ENCODE results near the gene RORB.
A peak's percentile ranks its signal among the peaks of the same experiment; 100 is the strongest.

RORB gene

DNA sequence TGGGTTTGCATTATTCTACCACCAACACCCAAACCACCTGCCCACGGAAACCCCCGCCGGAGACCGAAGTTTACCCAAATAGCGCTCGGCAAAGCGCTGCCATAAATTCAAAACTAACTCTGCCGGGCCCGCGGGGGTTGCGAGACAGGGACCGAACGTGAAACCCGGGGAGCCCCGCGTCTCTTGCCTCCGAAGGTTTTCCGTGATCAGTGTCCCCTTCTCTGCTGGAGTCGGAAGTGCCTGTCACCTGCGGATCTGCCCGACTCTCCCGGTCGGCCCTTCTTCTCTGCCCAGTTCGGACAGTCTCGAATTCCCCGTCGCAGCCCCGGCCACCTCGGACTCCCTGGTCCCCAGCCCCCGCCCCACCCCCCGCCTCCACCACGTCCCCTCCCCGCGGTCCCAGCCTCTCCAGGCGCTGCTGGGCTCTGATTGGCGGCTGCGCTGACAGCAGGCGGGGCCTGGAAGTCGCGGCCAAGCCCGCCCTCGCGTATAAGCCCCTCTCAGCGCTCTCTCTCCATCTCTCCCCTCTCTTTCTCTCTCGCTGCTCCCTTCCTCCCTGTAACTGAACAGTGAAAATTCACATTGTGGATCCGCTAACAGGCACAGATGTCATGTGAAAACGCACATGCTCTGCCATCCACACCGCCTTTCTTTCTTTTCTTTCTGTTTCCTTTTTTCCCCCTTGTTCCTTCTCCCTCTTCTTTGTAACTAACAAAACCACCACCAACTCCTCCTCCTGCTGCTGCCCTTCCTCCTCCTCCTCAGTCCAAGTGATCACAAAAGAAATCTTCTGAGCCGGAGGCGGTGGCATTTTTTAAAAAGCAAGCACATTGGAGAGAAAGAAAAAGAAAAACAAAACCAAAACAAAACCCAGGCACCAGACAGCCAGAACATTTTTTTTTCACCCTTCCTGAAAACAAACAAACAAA, at the start of gene RORB:
RORB (plus strand) TSS at position 517 of the 929 bp plus-strand sequence. CDS start 642 bp downstream, outside the sequence.
- peak; percentile 22 for DNase-seq

DNA sequence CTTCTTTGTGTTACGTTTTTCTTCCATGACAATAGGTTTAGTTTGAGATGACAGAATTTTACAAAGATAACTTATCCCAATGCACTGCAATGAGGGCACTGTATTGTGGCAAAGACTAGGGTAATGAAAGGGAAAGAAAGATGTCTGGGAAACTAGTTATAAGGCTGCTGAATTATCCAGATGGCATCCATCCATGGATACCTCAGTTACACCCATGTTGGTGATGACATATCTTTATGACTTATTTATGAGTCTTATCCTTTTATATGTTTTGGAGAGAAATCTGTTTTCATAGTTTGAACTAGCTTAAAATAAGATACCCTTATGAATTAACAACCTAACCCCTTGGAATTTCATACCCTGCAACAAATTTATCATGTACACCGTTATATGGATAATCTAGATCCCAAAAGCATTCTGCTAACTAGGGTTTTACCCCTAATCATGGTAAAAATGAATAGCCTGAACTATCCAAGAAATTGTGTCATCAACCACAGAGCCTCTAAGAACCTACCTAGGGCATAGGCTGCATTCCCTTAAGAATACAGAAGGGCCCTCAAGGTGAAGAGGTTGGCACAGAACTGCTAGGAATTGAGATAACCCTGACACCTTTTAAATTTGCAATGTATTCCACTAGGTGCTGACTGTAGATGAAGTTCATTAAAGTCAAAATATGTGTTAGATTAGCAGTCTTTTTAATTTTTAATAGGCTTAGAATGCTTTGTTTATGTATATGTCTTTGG, 49.5 kb upstream of the RORB start:
- DNase-seq: no peak

DNA sequence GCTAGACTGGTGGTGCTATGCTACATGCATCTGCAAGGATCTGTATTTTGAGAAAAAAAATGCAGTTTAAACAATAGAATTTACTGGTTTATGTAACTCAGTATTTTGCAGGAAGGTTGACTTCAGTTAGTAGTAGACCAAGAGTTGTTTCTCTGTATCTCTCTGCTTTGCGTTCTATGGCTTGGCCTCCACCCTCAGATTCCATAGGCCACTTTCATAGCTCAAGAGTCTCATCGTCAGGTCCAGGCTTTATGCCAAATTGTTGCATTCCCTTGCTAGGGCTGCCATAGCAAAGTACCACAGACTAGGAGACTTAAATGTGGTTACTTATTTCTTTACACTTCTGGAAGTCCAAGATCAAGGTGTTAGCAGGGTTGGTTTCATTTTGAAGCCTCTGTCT, 48.1 kb upstream of the RORB start:
- no peak for DNase-seq

DNA sequence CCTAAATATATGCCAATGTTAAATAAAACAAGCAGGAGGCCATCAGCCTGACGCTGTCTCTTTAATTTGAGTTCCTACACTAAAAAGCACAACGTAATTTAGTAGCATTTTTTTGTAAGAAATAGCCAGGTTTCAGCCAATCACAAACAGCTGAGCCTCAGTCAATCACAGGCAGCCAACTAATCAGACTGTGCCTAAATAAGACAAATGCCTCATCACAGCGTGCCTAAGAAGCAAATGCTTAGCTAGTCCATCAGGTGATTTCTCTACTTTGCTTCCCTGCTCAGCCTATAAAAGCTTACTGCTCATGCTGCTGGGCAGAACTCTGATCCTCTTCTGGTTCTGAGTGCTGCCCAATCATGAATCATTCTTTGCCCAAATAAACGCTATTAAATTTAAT, 38.3 kb upstream of the RORB start:
- DNase-seq: no peak

DNA sequence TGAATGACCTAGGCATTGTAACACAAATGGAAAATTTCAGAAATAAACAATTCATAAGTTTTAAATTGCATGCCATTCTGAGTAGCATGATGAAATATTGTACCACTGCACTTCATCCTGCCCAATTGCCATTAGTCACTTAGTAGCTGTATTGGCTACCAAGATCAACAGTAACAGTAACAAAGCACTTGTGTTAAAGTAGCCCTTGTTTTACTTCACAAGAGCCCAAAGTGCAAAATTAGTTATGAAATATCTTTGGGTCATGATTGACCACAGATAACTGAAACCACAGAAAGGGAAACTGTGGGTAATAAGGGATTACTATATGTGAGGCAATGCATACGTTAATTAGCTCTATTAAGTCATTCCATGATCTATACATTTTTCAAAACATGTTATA, 33.3 kb upstream of the RORB start:
- DNase-seq: no peak

DNA sequence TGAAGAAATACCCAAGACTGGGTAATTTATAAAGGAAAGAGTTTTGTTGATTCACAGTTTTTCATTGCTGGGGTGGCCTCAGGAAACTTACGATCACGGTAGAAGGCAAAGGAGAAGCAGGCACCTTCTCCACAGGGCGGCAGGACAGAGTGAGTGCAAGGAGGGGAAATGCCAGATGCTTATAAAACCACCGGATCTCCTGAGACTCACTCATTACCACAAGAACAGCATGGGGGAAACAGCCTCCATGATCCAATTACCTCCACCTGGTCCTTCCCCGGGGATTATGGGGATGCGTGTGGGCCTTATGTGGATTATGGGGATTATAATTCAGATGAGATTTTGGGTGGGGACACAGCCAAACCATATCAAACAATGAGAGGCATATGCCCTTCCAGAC, 18.5 kb upstream of the RORB start:
- no peak for DNase-seq

DNA sequence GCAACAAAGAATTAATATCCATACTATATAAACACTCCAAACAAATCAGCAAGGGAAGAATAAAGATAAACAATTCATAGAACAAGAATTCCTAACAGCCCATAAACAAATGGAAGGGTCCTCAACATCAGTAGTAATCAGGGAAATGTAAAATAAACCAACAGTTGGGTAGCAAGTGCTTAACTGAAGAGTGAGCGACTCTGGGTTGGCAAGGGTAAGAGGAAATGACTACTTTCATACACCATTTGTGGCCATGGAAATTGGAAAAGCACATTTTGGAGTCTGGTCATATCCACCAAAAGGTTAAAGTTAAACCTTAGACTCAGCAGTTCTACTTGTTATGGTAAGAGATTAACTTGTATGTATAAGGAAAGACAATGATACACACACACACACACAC, 17.4 kb upstream of the RORB start:
- DNase-seq: no peak

DNA sequence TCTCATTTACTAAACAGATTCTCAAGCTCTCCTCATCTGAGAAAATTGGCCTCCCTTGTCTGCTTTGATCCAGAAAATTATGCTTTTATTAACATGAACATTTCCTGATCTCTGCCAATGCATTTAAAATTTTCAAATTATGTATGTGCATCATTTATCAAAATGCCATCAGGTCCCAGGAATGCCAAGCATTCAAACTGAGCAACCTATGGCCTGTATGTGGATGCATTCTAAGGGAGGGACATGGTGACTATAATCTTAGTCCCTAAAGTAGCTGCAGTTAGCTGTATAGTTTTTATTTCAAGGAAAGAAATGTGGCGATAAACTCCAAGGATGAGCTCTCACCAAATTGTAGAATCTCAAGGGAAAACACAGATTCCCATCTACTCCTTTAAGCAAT, 9.7 kb upstream of the RORB start:
- no peak for DNase-seq

DNA sequence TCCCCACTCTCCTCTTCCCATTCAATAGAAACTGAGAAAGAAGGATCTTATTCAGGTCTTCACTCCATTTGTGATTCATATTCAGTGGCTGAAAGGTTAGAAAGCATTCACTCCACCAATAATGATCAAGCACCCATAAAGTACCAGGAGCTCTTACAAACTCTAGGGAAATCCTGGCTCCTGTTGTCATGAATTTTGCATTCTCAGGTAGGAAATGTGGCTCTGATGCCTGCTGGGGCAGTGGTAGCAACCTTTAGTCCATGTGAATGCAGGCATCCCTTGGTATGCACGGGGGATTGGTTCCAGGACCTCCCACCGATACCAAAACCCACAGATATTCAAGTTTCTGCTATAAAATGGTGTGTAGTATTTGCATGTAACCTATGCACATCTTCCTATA, 3.6 kb upstream of the RORB start:
- no peak for DNase-seq

DNA sequence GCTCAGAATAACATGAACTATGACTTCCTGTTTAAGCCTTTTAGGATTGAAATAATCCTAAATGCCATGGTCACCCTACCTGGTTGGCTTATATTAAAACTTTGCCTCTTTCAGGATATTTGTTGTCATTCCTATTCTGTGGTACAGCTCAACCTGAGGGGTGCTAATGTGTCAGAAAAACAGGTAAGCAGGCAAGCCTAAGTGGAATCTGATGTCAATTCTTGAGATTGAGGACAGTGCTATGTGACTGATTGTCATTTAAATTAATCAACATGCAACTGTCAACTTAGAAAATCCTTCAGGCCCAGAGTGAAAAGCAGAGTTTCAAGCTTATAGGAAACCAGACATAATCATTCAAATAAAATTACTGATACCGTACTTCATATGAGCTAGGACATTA, 2.6 kb upstream of the RORB start:
- no peak for DNase-seq

DNA sequence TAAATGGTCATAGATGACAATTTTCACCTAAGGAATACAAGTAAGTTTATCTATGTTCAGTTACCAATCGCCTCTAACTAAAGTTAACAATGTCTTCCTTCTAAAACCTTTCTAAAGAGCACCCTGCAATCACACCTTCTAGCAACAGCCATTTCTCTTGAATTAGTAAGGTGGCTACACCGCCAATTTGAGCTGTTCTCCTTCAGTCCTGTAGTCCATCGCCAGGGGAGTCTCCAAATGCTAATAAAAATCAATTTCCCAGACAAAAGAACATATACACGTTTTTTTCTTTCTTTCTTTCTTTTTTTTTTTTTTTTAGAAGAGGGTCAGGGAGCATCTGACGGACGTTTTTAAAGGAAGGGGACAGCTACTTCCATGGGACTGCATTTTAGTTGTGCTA, 729 bp upstream of the RORB start:
- DNase-seq: no peak

DNA sequence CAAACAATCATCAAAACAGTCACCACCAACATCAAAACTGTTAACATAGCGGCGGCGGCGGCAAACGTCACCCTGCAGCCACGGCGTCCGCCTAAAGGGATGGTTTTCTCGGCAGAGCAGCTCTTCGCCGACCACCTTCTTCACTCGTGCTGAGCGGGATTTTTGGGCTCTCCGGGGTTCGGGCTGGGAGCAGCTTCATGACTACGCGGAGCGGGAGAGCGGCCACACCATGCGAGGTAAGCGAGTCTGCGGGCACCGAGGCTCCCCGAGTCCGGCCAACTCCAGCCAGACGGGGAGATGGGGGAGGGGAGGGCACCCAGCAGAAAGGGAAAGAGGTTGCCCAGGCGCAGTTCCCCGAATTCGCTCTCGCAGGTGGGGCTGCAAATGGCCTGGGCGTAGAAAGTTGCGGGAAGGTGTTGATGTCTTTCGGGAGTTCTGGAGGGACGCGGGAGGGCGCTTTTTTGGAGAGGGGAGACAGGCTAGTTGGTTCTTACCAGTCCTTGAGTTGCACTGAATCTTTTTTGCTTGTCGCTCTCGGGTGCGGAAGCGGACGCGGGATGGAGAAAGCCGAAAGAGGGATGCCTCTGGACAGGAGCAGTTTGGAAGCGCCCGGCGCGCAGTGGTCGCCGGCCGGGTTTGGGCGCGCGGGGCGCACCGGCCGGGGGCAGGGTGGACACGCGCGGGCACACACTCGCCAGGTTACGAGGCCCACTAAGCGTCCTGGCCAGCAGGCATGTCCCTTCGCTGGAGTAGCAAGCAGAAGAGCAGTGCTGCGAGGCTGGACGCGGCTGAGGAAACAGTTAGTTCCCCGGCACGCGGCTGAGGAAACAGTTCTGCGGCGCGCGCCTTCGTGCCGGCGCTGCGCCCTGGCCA, 849 bp downstream of the RORB start:
- DNase-seq: no peak

DNA sequence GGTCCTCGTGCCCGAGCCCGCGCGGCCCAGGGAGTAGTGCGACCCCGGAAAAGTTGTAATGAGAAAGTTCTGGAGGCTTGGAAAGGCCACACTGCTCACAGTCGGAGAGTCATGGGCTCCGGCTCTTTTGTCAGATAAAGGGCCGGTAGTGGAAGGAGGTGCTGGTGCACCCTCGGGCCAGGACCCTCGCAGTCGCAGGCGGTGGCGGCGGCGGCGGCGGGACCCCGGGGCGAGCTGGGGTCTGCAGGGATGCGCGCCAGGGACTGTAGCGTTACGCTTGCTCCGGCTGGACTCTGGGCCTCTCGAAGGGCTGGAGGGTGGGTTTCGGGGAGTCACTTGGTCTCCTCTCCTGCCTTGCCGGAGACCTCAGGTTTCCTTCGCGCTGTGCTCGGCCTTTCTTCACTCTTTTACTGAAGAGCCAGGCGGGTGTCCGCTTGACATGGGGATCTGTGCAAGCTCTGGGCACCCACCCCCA, 1.5 kb downstream of the RORB start:
- DNase-seq: no peak

DNA sequence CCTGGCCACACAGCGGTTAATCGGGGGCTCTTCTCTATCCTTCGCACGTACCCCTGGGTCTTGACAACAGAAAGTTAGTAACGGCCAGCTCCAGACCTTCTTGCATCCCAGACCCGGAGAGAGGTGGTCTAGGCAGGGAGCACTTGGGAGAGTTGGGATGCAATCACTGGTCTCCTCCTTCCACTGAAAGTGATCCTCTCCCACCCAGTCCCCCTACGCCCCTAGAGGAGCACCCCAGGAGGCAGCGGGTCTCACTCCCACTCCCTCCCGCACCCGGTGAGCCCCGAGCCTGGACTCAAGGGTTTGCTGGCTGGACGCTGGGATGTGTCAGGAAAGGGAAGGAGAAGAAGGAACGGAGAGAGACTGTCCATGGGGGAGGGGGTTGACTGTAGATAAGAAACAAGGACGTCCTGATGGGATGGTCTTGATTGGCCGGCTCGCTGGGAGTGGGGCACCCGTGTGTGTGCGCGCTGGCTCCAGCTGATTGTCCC, 2.0 kb downstream of the RORB start:
- no peak for DNase-seq

DNA sequence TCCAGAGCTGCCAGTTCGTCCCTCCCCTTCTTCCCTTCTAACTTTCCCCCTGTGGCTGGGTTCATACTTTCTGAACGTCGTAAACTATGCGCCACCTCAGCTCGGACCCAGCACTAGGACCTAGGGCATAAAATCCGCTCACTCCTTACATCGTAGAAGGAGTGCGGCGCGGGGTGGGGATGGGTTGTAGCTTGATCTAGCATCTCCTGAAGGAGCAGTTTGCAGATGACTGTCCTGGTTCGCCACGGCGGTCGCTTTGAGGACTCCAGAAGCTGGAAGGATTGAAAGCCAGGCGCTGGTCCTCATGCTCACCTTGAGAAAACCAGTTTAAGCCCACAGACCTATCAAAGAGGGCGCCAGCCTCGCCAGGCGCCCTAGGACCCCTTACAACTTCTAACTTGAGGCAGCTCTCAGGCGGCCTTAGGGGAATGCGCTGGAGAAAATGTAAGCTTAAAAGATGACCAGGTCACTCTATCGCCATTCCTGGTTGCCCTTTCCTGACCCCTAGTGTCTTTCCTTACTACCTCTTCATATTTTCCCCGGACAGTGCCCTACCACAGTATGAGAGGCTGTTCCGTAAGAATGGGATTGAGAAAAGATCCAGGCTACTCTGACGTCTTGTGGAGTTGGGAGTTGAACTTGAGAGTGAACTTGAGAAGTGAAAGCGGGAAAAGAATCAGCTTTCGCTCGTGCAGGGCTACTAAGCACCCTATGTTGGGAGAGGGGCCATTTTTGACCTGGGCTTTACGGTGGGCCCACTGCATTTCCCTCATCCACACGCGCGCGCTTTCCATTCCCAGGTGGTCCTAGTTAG, 2.8 kb downstream of the RORB start:
- no peak for DNase-seq

DNA sequence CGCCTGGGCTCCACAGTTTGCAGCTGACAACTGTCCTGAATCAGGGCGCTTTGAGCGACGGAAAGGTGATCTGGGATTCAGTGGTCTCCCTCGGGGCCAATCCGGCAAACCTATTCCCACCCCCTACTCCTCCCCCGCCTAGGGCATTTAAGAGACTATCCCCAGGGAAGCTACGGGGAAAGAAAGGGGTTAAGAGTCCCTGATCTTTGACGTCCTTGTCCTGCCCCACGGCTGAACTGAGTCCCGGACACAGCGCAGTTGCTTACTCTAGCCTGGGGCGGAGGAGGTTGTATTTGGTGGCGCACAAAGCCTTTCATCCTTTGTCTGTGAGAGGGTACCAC, 3.4 kb downstream of the RORB start:
- DNase-seq: no peak

DNA sequence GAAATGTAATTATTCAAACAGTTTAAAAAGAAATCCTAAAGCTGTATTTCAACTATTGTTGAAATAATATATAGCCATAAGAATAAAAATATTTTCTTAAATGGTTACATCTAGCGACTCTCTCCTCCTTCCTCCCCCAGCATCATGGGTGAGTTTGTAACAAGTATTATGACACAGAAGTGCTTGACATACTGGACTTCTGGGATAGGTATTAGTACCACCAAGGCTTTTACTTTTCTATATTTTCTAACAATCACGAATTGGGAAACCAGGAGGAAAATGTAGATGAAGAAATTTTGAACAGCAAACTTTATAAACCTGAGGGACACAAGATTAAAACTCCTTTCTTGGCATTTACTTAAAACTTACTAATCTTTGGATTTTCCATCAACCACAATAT, 4.4 kb downstream of the RORB start:
- no peak for DNase-seq

DNA sequence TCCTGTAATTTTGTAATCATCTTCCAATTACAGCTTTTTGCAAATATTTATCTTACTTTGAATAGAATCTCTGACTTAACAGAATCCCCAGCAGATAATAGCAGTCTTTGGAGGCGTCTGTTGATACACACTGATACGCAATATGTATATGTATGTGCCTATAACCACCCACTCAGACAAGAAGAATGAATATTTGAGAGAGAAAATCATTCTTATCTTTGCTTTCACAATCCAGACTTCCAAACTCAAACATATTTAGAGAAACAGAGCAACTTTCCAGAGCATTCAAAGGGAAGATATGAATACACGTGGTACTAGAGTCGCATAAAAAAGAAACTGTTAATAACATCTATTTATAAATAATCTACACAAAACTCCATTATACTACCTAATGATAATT, 6.1 kb downstream of the RORB start:
- DNase-seq: no peak

DNA sequence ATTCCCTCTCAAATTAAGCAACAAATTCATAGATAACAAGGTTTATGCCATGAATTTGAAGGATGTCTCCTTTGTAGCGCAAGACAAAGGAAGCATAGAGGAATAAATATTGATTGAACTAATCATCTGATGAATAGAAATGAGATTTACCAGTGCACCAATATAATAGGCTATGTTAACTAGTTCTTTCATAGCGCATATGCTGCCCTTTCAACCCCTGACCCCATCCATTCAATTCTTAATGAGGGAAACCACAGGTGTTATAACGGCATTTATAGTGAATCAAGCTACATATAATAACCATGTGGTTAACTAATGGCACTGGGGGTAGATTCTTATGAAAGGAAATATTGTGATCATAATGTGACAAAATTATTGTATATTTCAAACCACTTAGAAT, 6.5 kb downstream of the RORB start:
- no peak for DNase-seq

DNA sequence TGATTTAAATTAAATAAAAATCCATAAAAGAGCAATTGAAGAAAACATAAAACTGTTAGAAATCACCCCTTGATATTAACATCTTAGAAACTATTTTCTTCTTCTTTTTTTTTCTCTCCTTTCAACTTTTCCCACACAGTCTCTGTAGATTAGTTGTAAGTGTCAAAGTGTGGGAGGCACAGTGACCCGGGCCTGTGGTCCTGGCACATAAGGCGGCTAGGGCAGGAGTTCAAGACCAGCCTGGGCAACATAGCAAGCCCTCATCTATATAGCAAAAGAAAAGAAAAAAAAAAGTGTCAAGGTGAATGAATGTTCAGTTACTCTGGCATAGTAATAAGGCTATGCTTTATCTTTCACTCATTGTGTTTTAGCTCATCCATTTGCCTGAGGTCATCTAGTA, 14.2 kb downstream of the RORB start:
- no peak for DNase-seq

DNA sequence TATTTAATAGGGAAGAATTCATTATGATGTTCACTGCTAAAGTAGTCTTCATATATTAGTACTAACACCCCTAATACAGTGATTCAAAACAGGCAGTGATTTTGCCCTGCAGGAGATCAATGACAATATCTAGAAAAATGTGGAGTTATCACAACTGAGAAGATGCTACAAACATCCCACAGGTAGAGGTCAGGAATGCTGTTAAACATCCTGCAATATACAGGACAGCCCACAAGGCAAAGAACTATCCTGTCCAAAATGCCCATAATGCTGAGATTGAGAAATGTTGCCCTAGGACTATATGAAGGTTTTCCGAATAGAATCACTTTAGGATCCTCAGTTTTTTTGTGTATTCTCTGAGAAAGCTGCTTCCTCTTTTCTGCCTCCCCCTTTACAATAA, 15.3 kb downstream of the RORB start:
- no peak for DNase-seq

DNA sequence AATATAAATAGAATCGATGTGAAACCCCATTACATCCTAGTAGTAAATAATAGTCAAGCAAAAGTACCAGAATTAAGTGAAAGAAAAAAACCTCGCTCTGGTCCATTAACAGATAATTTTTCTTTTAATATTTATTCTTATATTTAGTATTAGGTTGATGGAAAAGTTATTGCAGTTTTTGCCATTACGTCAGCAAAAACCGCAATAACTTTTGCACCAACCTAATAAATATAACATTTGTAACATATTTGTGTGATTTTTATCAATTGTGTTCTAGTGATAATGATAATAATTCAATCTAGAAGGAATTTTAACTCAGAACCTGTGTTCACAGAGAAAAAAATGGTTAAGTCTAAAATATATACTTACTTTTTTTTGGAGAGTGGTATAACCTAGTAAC, 16.1 kb downstream of the RORB start:
- no peak for DNase-seq
